Esophagus muscularis mucosa (tissue), 4 donors: ENCODE data around the gene CHN1. TPM values are rescaled to one million over a fixed set of nuclear protein-coding genes. Genes with fewer than 3 reads are reported as not detected.

ENCODE experiments used
- DNase-seq: peaks from one replicate; pipeline ENCODE4 v3.0.0-alpha.2; 2017; ENCODE audit errors: extremely low spot score
- H3K27ac ChIP-seq, 4 donors: fragments of 200-600 bp; sonication (generic); replicated peaks in 1 of 4; 1 replicate in 3 of 4; 2 replicates in 1 of 4; pipeline ENCODE4 v1.5.1; 2016 to 2019; ENCODE audit warnings: mild to moderate bottlenecking in 1 of 4
- H3K27me3 ChIP-seq, 4 donors: fragments of 200-600 bp; sonication (generic); one replicate each; pipeline versions ENCODE4 v1.5.1 to v1.6.0; 2016 to 2019
- H3K36me3 ChIP-seq, 4 donors: fragments of 200-600 bp; sonication (generic); one replicate each; pipeline ENCODE4 v1.5.1; 2016 to 2019
- H3K4me1 ChIP-seq, 4 donors: fragments of 200-600 bp; sonication (generic); one replicate each; pipeline ENCODE4 v1.5.1; 2016 to 2019
- H3K4me3 ChIP-seq, 4 donors: fragments of 200-600 bp; sonication (generic); 1 replicate in 2 of 4; 2 replicates in 2 of 4; pipeline ENCODE4 v1.5.1; 2016 to 2019; ENCODE audit warnings: mild to moderate bottlenecking in 4 of 4, moderate library complexity in 1 of 4
- H3K9me3 ChIP-seq, 4 donors: fragments of 200-600 bp; sonication (generic); 1 replicate in 3 of 4; 2 replicates in 1 of 4; pipeline ENCODE4 v1.5.1; 2016 to 2019
- CTCF ChIP-seq, 3 experiments: fragments of 200-600 bp in 2 of 3; fragments of 450-650 bp in 1 of 3; sonication (generic) in 2 of 3; IDR thresholded peaks; one replicate each; pipeline ENCODE4 v1.5.1; 2017 to 2019; ENCODE audit warnings: antibody characterized with exemption in 3 of 3, mild to moderate bottlenecking in 2 of 3, moderate library complexity in 1 of 3
- EP300 ChIP-seq: sonication (generic); formaldehyde crosslinking; IDR thresholded peaks from one replicate; pipeline ENCODE4 v1.6.1; 2017; ENCODE audit warnings: antibody characterized with exemption
- POLR2A ChIP-seq: fragments of 450-650 bp; IDR thresholded peaks from one replicate; pipeline ENCODE4 v1.6.1; 2017; ENCODE audit warnings: antibody characterized with exemption, moderate library complexity, mild to moderate bottlenecking, low read depth
- POLR2AphosphoS5 ChIP-seq, 2 donors: sonication (generic); formaldehyde crosslinking; IDR thresholded peaks; one replicate each; pipeline ENCODE4 v1.6.1; 2017; ENCODE audit warnings: antibody characterized with exemption in 2 of 2
- WGBS: methylation state at CpG from one replicate; pipeline ENCODE4 v1.1.5; 2018; 5-methylcytosine and 5-hydroxymethylcytosine counted together
- intact Hi-C: fragments of 100-400 bp; cut with DNase I; formaldehyde crosslinking; loops from one replicate; pipeline ENCODE4 v1.15.1; 2023
- total RNA-seq, 4 donors: library from RNA; depleted of rRNA; stranded (reverse); fragments of >200 nt; gene quantifications; one replicate each; pipeline versions ENCODE4 v1.1.0 to v1.2.1, GENCODE V29; 2016

The CHN1 gene
- total RNA-seq, 4 donors from 2014 or later, result 23.2 to 32.3 (median 29.8) TPM

GRCh38 chr2:175001566-175001965 lies 3.6 kb downstream of the CHN1 start:
- Histone ChIP-seq H3K9me3 (no peaks in the 10 kb centered on the region), H3K4me3 (no peak overlapping the region), H3K4me1 (peaks cover 21 to 64% (median 56%) of the 10 kb centered on the region in 4 donors), H3K27me3 (no peaks in the 10 kb centered on the region), H3K27ac (no peak overlapping the region), H3K36me3 (no peaks in the 10 kb centered on the region)
- TF ChIP-seq POLR2A (no peak), EP300 (no peak), CTCF (IDR thresholded peaks at IDR 0.05) (no peak), POLR2AphosphoS5 (IDR thresholded peaks at IDR 0.05) (no peak)
- intact Hi-C loops, result no loop called here
- 75% methylated on average over 4 of the region's 4 CpGs for WGBS
- no peak for DNase-seq

GRCh38 chr2:174997110-174997509 lies 8.1 kb downstream of the CHN1 start:
- intact Hi-C loops, result no loop called here
- Histone ChIP-seq H3K4me3 (no peak overlapping the region), H3K27me3 (no peaks in the 10 kb centered on the region), H3K27ac (peak overlapping the region in 3 of 4 donors; percentile 61 to 69 (median 66)), H3K36me3 (no peaks in the 10 kb centered on the region), H3K9me3 (no peaks in the 10 kb centered on the region), H3K4me1 (peaks cover 11 to 30% (median 28%) of the 10 kb centered on the region in 4 donors)
- DNase-seq, result no peak
- TF ChIP-seq POLR2A (no peak), EP300 (no peak), POLR2AphosphoS5 (IDR thresholded peaks at IDR 0.05) (no peak), CTCF (IDR thresholded peaks at IDR 0.05) (no peak)
- WGBS, result 65% methylated on average over 3 of the region's 3 CpGs

GRCh38 chr2:174996622-174997021 lies 8.6 kb downstream of the CHN1 start:
- DNase-seq, result no peak
- Histone ChIP-seq H3K4me1 (peaks cover 11 to 34% (median 29%) of the 10 kb centered on the region in 4 donors), H3K27me3 (no peaks in the 10 kb centered on the region), H3K4me3 (no peak overlapping the region), H3K9me3 (no peaks in the 10 kb centered on the region), H3K36me3 (no peaks in the 10 kb centered on the region), H3K27ac (no peak overlapping the region)
- TF ChIP-seq CTCF (IDR thresholded peaks at IDR 0.05), result no peak
- no peak for TF ChIP-seq EP300
- no peak for TF ChIP-seq POLR2AphosphoS5 (IDR thresholded peaks at IDR 0.05)
- no peak for TF ChIP-seq POLR2A
- intact Hi-C loops, result no loop called here
- WGBS, result 96% methylated on average over 2 of the region's 2 CpGs

- 97% methylated on average over 5 of the region's 5 CpGs for WGBS
- Histone ChIP-seq H3K27me3 (no peaks in the 10 kb centered on the region), H3K4me3 (no peak overlapping the region), H3K4me1 (peaks cover 11 to 48% (median 43%) of the 10 kb centered on the region in 4 donors), H3K27ac (no peak overlapping the region), H3K9me3 (no peaks in the 10 kb centered on the region), H3K36me3 (no peaks in the 10 kb centered on the region)
- no peak for DNase-seq
- TF ChIP-seq CTCF (IDR thresholded peaks at IDR 0.05), result no peak
- TF ChIP-seq EP300, result no peak
- no peak for TF ChIP-seq POLR2AphosphoS5 (IDR thresholded peaks at IDR 0.05)
- TF ChIP-seq POLR2A, result no peak
- intact Hi-C loops, result no loop called here
These were observed 10.8 kb downstream of the CHN1 start for GRCh38 chr2:174994381-174994780.

GRCh38 chr2:174992886-174993285 lies 12.3 kb downstream of the CHN1 start:
- Histone ChIP-seq H3K9me3 (no peaks in the 10 kb centered on the region), H3K36me3 (no peaks in the 10 kb centered on the region), H3K27ac (no peak overlapping the region), H3K4me3 (no peak overlapping the region), H3K27me3 (no peaks in the 10 kb centered on the region), H3K4me1 (peaks cover 1 to 38% (median 29%) of the 10 kb centered on the region in 4 donors)
- TF ChIP-seq POLR2A (no peak), CTCF (IDR thresholded peaks at IDR 0.05) (no peak), EP300 (no peak), POLR2AphosphoS5 (IDR thresholded peaks at IDR 0.05) (no peak)
- no peak for DNase-seq
- 100% methylated on average over 1 of the region's 1 CpG for WGBS
- intact Hi-C loops, result no loop called here
